OCI-LY3 (cell line): ENCODE data around the gene B3GNT7.

Experiments used
- H2AFZ ChIP-seq: fragments of 200-600, 300-600 bp; shearing (Covaris generic); 2 replicates; pipeline ENCODE4 v1.6.0; 2014; ENCODE audit warnings: antibody characterized with exemption, low read depth, low read length
- H3K27ac ChIP-seq: fragments of 200-600, 300-600 bp; sonication (generic); 2 replicates; pipeline ENCODE4 v1.5.1; 2014; ENCODE audit warnings: mild to moderate bottlenecking, low read length, moderate library complexity, mixed read lengths
- H3K27me3 ChIP-seq: fragments of 200-600, 300-600 bp; sonication (generic); 2 replicates; pipeline ENCODE4 v1.6.1; 2014; ENCODE audit warnings: low read depth, low read length, mixed read lengths
- H3K36me3 ChIP-seq: fragments of 200-600, 300-600 bp; sonication (generic); replicated peaks from 2 replicates; pipeline ENCODE3; 2014; ENCODE audit warnings: low read depth, low read length, mixed read lengths
- H3K4me1 ChIP-seq: fragments of 300-600, 200-600 bp; sonication (generic); 2 replicates; pipeline ENCODE4 v1.6.1; 2014; ENCODE audit warnings: low read length, mixed read lengths
- H3K4me2 ChIP-seq: fragments of 200-600, 300-600 bp; sonication (generic); 2 replicates; pipeline ENCODE4 v1.6.1; 2014; ENCODE audit warnings: low read length, mixed read lengths
- H3K4me3 ChIP-seq: fragments of 300-600, 200-600 bp; sonication (generic); 2 replicates; pipeline ENCODE4 v1.5.1; 2014; ENCODE audit warnings: antibody characterized with exemption, mild to moderate bottlenecking, low read length, moderate library complexity
- H3K79me2 ChIP-seq: fragments of 300-600, 200-600 bp; shearing (Covaris generic); 2 replicates; pipeline ENCODE4 v1.6.1; 2014; ENCODE audit warnings: mild to moderate bottlenecking, low read length, mixed read lengths
- H3K9ac ChIP-seq: fragments of 300-600, 200-600 bp; shearing (Covaris generic); 2 replicates; pipeline ENCODE4 v1.6.0; 2014; ENCODE audit warnings: mild to moderate bottlenecking, low read length, moderate library complexity
- H3K9me3 ChIP-seq: fragments of 200-600, 300-600 bp; shearing (Covaris generic); 2 replicates; pipeline ENCODE4 v1.6.1; 2014; ENCODE audit warnings: low read length, mixed read lengths; ENCODE audit not compliant: insufficient read depth
- H4K20me1 ChIP-seq: fragments of 200-600, 300-600 bp; sonication (generic); 2 replicates; pipeline ENCODE4 v1.6.1; 2016; ENCODE audit warnings: low read length, mixed read lengths; ENCODE audit not compliant: insufficient read depth
- CTCF ChIP-seq: fragments of 200-600, 300-600 bp; sonication (generic); IDR thresholded peaks from 2 replicates; pipeline ENCODE4 v1.5.1; 2014; ENCODE audit warnings: antibody characterized with exemption, low read length, low read depth
- EZH2phosphoT487 ChIP-seq: fragments of 200-600 bp; shearing (Covaris generic); IDR thresholded peaks from 2 replicates; pipeline ENCODE4 v1.6.1; 2018; ENCODE audit warnings: antibody characterized with exemption, mixed run types, low read depth

B3GNT7 gene

DNA sequence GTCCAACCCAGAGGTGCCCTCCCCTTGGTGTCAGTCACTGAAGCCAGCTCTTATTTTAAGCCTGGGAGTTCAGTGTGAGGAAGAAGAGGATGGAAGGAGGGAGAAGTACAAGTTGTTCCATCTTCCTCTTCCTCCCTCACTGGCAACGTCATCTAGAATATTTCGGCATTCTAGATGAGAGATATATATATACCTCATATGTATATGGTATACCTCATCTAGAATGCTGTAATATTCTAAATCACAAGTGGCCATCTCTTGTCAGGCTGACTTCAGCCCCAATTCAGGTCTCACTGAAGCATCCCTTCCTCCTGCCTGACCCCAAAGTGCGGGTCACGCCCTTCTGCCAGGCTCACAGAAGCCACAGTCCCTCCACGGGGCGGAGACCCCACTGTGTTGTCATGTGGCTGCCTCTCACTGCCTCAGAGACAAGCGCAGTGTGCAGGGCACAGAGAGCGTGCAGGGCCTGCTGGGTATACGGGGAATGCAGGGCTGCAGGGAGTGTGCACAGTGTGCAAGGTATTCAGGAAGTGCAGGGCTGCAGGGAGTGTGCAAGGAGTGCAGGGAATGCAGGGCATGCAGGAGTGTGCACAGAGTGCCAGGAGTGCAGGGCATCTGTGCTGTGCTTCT is 32.8 kb upstream of the B3GNT7 start:
- Histone ChIP-seq H3K36me3 (no peaks in the 10 kb centered on the region), H3K4me3 (no peak overlapping the region), H3K4me1 (peaks cover 7% of the 10 kb centered on the region; the same call in 1 of the 2 replicates), H3K9ac (no peak overlapping the region), H3K79me2 (no peaks in the 10 kb centered on the region), H3K27me3 (no peaks in the 10 kb centered on the region), H2AFZ (peak overlapping the region; percentile 83; the same call in 1 of the 2 replicates), H4K20me1 (no peaks in the 10 kb centered on the region), H3K4me2 (no peak overlapping the region), H3K27ac (no peak overlapping the region), H3K9me3 (no peaks in the 10 kb centered on the region)
- TF ChIP-seq EZH2phosphoT487 (no peak), CTCF (no peak)

- no peak overlapping the region for H3K27ac ChIP-seq
- no peak overlapping the region for H3K9ac ChIP-seq
- peaks cover 7% of the 10 kb centered on the region; the same call in 1 of the 2 replicates for H3K4me1 ChIP-seq
- H3K27me3 ChIP-seq: no peaks in the 10 kb centered on the region
- no peak overlapping the region for H3K4me3 ChIP-seq
- H2AFZ ChIP-seq: no peak overlapping the region
- H3K79me2 ChIP-seq: no peaks in the 10 kb centered on the region
- TF ChIP-seq EZH2phosphoT487 (no peak), CTCF (no peak)
- no peaks in the 10 kb centered on the region for H3K9me3 ChIP-seq
- no peaks in the 10 kb centered on the region for H3K36me3 ChIP-seq
- no peaks in the 10 kb centered on the region for H4K20me1 ChIP-seq
- H3K4me2 ChIP-seq: no peak overlapping the region
These were observed 31.4 kb upstream of the B3GNT7 start for GRCh38 chr2:231364061-231364460.

- Histone ChIP-seq H3K27ac (no peak overlapping the region), H3K4me3 (no peak overlapping the region), H2AFZ (no peak overlapping the region), H3K9me3 (no peaks in the 10 kb centered on the region), H3K9ac (no peak overlapping the region), H3K4me2 (no peak overlapping the region), H4K20me1 (no peaks in the 10 kb centered on the region), H3K4me1 (peaks cover 7% of the 10 kb centered on the region; the same call in 1 of the 2 replicates), H3K27me3 (no peaks in the 10 kb centered on the region), H3K79me2 (no peaks in the 10 kb centered on the region), H3K36me3 (no peaks in the 10 kb centered on the region)
- TF ChIP-seq CTCF: no peak
- no peak for TF ChIP-seq EZH2phosphoT487
These were observed 30.3 kb upstream of the B3GNT7 start for GRCh38 chr2:231364961-231365810.

GRCh38 chr2:231367178-231367577 is 28.3 kb upstream of the B3GNT7 start:
- TF ChIP-seq EZH2phosphoT487 (no peak), CTCF (no peak)
- Histone ChIP-seq H3K79me2 (no peaks in the 10 kb centered on the region), H3K4me3 (no peak overlapping the region), H3K4me1 (peaks cover 3% of the 10 kb centered on the region; the same call in 1 of the 2 replicates), H3K27ac (no peak overlapping the region), H3K9me3 (no peaks in the 10 kb centered on the region), H3K4me2 (no peak overlapping the region), H3K27me3 (no peaks in the 10 kb centered on the region), H4K20me1 (no peaks in the 10 kb centered on the region), H2AFZ (no peak overlapping the region), H3K36me3 (no peaks in the 10 kb centered on the region), H3K9ac (no peak overlapping the region)
